Measurements from ENCODE around the gene BLOC1S4.

- TF ChIP-seq CTCF (IDR thresholded peaks at IDR 0.05; ENCODE audit: insufficient read depth, low read length, poor library complexity, severe bottlenecking) (no peak), EZH2phosphoT487 (conservative IDR thresholded peaks at IDR 0.05; ENCODE audit: low read length) (no peak)
Measured at GRCh38 chr4:6761649-6762615, 46.0 kb downstream of the BLOC1S4 start.

All from SU-DHL-6 (cell line).